A549 (cell line): ENCODE results near the gene KIF3B.

ENCODE experiments used
- EP300 ChIP-seq, 2 experiments: fragments of >200 bp; sonication (Bioruptor Twin); formaldehyde crosslinking; IDR thresholded peaks; 2 replicates in 1 of 2; 3 replicates in 1 of 2; pipeline ENCODE4 v1.6.1; 2016 to 2017
- HDAC2 ChIP-seq: fragments of 200-600 bp; sonication (generic); IDR thresholded peaks from 2 replicates; pipeline ENCODE4 v1.6.1; 2016
- MAFK ChIP-seq: fragments of 450-650 bp; IDR thresholded peaks from 2 replicates; pipeline ENCODE4 v1.6.1; 2014; ENCODE audit not compliant: partially characterized antibody
- RFX5 ChIP-seq: fragments of 450-650 bp; IDR thresholded peaks from 2 replicates; pipeline ENCODE4 v1.7.1; 2014; ENCODE audit warnings: antibody characterized with exemption, mild to moderate bottlenecking, moderate library complexity
- SMC3 ChIP-seq: fragments of >200 bp; sonication (Bioruptor Twin); formaldehyde crosslinking; IDR thresholded peaks from 3 replicates; pipeline ENCODE4 v1.6.1; 2018; ENCODE audit warnings: inconsistent platforms
- TF ChIP-seq, protein P1 (sequence below): fragments of >200 bp; sonication (Bioruptor Twin); formaldehyde crosslinking; IDR thresholded peaks from 3 replicates; pipeline ENCODE4 v1.5.1; 2016
- TF ChIP-seq, protein P2 (sequence below): fragments of >200 bp; sonication (Bioruptor Twin); formaldehyde crosslinking; IDR thresholded peaks from 2 replicates; pipeline ENCODE4 v1.6.1; 2016

DNA sequence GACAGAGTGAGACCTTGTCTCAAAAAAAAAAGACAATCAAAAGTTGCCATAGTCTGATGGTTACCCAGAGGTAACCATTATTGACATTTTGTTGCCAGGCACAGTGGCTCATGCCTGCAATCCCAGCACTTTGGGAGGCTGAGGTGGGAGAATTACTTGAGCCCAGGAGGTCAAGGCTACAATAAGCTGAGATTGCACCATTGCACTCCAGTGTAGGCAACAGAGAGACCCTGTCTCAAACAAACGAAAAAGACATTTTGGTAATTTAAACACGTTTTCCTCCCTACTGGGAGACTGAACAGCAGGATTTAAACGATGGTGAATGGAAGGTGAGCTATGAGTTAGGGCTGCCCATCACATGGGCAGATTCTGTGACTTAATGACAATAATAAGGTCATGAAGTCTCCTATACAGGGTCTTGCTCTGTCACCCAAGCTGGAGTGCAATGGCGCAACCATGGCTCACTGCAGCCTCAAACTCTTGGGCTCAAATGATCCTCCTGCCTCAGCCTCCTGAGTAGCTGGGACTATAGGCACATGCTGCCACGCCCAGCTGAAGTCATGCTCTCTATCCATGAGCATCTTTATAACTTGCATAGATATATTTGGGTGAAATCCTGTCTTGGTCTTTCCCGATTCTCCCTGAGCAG is 76.5 kb downstream of the KIF3B start:
- TF ChIP-seq, protein P1, sequence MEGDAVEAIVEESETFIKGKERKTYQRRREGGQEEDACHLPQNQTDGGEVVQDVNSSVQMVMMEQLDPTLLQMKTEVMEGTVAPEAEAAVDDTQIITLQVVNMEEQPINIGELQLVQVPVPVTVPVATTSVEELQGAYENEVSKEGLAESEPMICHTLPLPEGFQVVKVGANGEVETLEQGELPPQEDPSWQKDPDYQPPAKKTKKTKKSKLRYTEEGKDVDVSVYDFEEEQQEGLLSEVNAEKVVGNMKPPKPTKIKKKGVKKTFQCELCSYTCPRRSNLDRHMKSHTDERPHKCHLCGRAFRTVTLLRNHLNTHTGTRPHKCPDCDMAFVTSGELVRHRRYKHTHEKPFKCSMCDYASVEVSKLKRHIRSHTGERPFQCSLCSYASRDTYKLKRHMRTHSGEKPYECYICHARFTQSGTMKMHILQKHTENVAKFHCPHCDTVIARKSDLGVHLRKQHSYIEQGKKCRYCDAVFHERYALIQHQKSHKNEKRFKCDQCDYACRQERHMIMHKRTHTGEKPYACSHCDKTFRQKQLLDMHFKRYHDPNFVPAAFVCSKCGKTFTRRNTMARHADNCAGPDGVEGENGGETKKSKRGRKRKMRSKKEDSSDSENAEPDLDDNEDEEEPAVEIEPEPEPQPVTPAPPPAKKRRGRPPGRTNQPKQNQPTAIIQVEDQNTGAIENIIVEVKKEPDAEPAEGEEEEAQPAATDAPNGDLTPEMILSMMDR = no peak
- no peak for TF ChIP-seq MAFK
- TF ChIP-seq, protein P2, sequence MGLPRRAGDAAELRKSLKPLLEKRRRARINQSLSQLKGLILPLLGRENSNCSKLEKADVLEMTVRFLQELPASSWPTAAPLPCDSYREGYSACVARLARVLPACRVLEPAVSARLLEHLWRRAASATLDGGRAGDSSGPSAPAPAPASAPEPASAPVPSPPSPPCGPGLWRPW = no peak
- no peak for TF ChIP-seq RFX5
- no peak for TF ChIP-seq SMC3
- no peak for TF ChIP-seq HDAC2
- no peak for TF ChIP-seq EP300 (IDR thresholded peaks at IDR 0.05)
